Measurements from ENCODE around the gene CCDC57. TPM values are rescaled to one million over a fixed set of nuclear protein-coding genes. Genes with fewer than 3 reads are reported as not detected.

CCDC57 gene
- total and polyA plus RNA-seq, 10 donors, result 28.8 to 164 (median 51.9) TPM

GRCh38 chr17:82112914-82113311 is 99.7 kb downstream of the CCDC57 start:
- no peak for DNase-seq
- Histone ChIP-seq H3K27ac (no peak overlapping the region), H3K27me3 (replicated peaks in 1 of 7) (no peaks in the 10 kb centered on the region), H3K36me3 (peaks cover 0 to 27% (median 0%) of the 10 kb centered on the region in 6 donors), H3K4me1 (peaks cover 0 to 1% (median 0%) of the 10 kb centered on the region in 6 donors), H3K4me3 (no peak overlapping the region), H3K9me3 (no peaks in the 10 kb centered on the region)
- WGBS, 5 donors, result 69 to 94% (median 82%) methylated on average over 6 of the region's 6 CpGs
- intact Hi-C loops (cut with DNase I; ENCODE audit: low total_unique reads), result no loop called here
- TF ChIP-seq POLR2A (IDR thresholded peaks at IDR 0.05) (no peak), POLR2AphosphoS5 (IDR thresholded peaks at IDR 0.05) (no peak), CTCF (IDR thresholded peaks at IDR 0.05 in 8 of 11, conservative IDR thresholded peaks at IDR 0.05 in 3 of 11) (no peak)

GRCh38 chr17:82112181-82112913 is 100.3 kb downstream of the CCDC57 start:
- Histone ChIP-seq H3K27me3 (replicated peaks in 1 of 7) (no peaks in the 10 kb centered on the region), H3K36me3 (peaks cover 0 to 27% (median 0%) of the 10 kb centered on the region in 6 donors), H3K27ac (no peak overlapping the region), H3K9me3 (no peaks in the 10 kb centered on the region), H3K4me3 (no peak overlapping the region), H3K4me1 (peaks cover 0 to 7% (median 3%) of the 10 kb centered on the region in 6 donors)
- WGBS, 5 donors, result 86 to 94% (median 91%) methylated on average over 18 of the region's 18 CpGs
- TF ChIP-seq POLR2AphosphoS5 (IDR thresholded peaks at IDR 0.05), result no peak
- no peak for TF ChIP-seq POLR2A (IDR thresholded peaks at IDR 0.05)
- TF ChIP-seq CTCF (IDR thresholded peaks at IDR 0.05 in 8 of 11, conservative IDR thresholded peaks at IDR 0.05 in 3 of 11), result no peak
- intact Hi-C loops (cut with DNase I; ENCODE audit: low total_unique reads), result no loop called here
- no peak for DNase-seq

- 78 to 86% (median 81%) methylated on average over 3 of the region's 3 CpGs for WGBS, 5 donors
- intact Hi-C loops (cut with DNase I; ENCODE audit: low total_unique reads), result no loop called here
- H3K27me3 ChIP-seq (replicated peaks in 1 of 7), result no peaks in the 10 kb centered on the region
- H3K4me1 ChIP-seq, result peaks cover 15 to 27% (median 23%) of the 10 kb centered on the region in 6 donors
- H3K4me3 ChIP-seq, result no peak overlapping the region
- TF ChIP-seq POLR2AphosphoS5 (IDR thresholded peaks at IDR 0.05) (no peak), CTCF (IDR thresholded peaks at IDR 0.05 in 8 of 11, conservative IDR thresholded peaks at IDR 0.05 in 3 of 11) (no peak), POLR2A (IDR thresholded peaks at IDR 0.05) (no peak)
- no peaks in the 10 kb centered on the region for H3K9me3 ChIP-seq
- no peak for DNase-seq
- H3K36me3 ChIP-seq, result peaks cover 0 to 27% (median 0%) of the 10 kb centered on the region in 6 donors
- H3K27ac ChIP-seq, result no peak overlapping the region
Measured at GRCh38 chr17:82110298-82110697, 102.3 kb downstream of the CCDC57 start.

- 88 to 90% (median 90%) methylated on average over 14 of the region's 14 CpGs for WGBS, 5 donors
- intact Hi-C loops (cut with DNase I; ENCODE audit: low total_unique reads), result loop anchor here (10.0 kb wide), 1 partner anchor 64 kb away; no protein-coding TSS in a partner anchor
- H3K27ac ChIP-seq, result no peak overlapping the region
- H3K4me1 ChIP-seq, result peaks cover 15 to 39% (median 29%) of the 10 kb centered on the region in 6 donors
- no peaks in the 10 kb centered on the region for H3K27me3 ChIP-seq (replicated peaks in 1 of 7)
- peaks cover 0 to 23% (median 0%) of the 10 kb centered on the region in 6 donors for H3K36me3 ChIP-seq
- no peak for TF ChIP-seq POLR2AphosphoS5 (IDR thresholded peaks at IDR 0.05)
- no peak for TF ChIP-seq POLR2A (IDR thresholded peaks at IDR 0.05)
- no peak for TF ChIP-seq CTCF (IDR thresholded peaks at IDR 0.05 in 8 of 11, conservative IDR thresholded peaks at IDR 0.05 in 3 of 11)
- no peaks in the 10 kb centered on the region for H3K9me3 ChIP-seq
- DNase-seq, result no peak
- no peak overlapping the region for H3K4me3 ChIP-seq
Measured at GRCh38 chr17:82108961-82109475, 103.6 kb downstream of the CCDC57 start.
